IMR-90 (cell line): Measurements from ENCODE around the gene CD300LD.

Experiments
- BHLHE40 ChIP-seq: fragments of 150-350 bp; IDR thresholded peaks from 2 replicates; pipeline ENCODE4 v1.6.1; 2016; ENCODE audit warnings: mild to moderate bottlenecking, low read depth, low read length
- CEBPB ChIP-seq: IDR thresholded peaks from 2 replicates; pipeline ENCODE4 v1.6.1; 2012; ENCODE audit warnings: low read depth, low read length, improper control_type of control experiment
- CHD1 ChIP-seq: IDR thresholded peaks from 2 replicates; pipeline ENCODE4 v1.6.1; 2012; ENCODE audit warnings: low read depth, low read length, improper control_type of control experiment
- CTCF ChIP-seq: conservative IDR thresholded peaks from 2 replicates; pipeline ENCODE4 v1.5.1; 2012; ENCODE audit warnings: mild to moderate bottlenecking, low read depth, low read length, improper control_type of control experiment
- MAFK ChIP-seq: IDR thresholded peaks from 2 replicates; pipeline ENCODE4 v1.6.1; 2012; ENCODE audit warnings: low read depth, low read length, improper control_type of control experiment
- MAZ ChIP-seq: IDR thresholded peaks from 2 replicates; pipeline ENCODE4 v1.6.1; 2012; ENCODE audit warnings: low read depth, mild to moderate bottlenecking, low read length, improper control_type of control experiment, moderate library complexity, borderline replicate concordance
- MXI1 ChIP-seq: IDR thresholded peaks from 2 replicates; pipeline ENCODE4 v1.6.1; 2012; ENCODE audit warnings: low read depth, mild to moderate bottlenecking, low read length, moderate library complexity, borderline replicate concordance
- POLR2A ChIP-seq: IDR thresholded peaks from 2 replicates; pipeline ENCODE4 v1.6.1; 2012; ENCODE audit warnings: mild to moderate bottlenecking, low read depth, low read length
- RCOR1 ChIP-seq: IDR thresholded peaks from 2 replicates; pipeline ENCODE4 v1.6.1; 2012; ENCODE audit warnings: mild to moderate bottlenecking, low read length, improper control_type of control experiment; ENCODE audit not compliant: insufficient replicate concordance
- RFX5 ChIP-seq: IDR thresholded peaks from 2 replicates; pipeline ENCODE4 v1.8.0; 2012; ENCODE audit warnings: low read depth, mild to moderate bottlenecking, low read length, moderate library complexity
- SMC3 ChIP-seq: fragments of 150-350 bp; IDR thresholded peaks from 2 replicates; pipeline ENCODE4 v1.6.1; 2016; ENCODE audit warnings: low read depth, mild to moderate bottlenecking, antibody characterized with exemption, low read length, moderate library complexity
- USF2 ChIP-seq: fragments of 150-350 bp; IDR thresholded peaks from 2 replicates; pipeline ENCODE4 v1.6.1; 2017; ENCODE audit warnings: mild to moderate bottlenecking, antibody characterized with exemption, low read length, low read depth

GRCh38 chr17:74606050-74606449 is 14.0 kb upstream of the CD300LD start:
- TF ChIP-seq MXI1 (no peak), BHLHE40 (no peak), CTCF (no peak), SMC3 (no peak), POLR2A (no peak), RFX5 (no peak), USF2 (no peak), MAFK (no peak), RCOR1 (no peak), CEBPB (no peak), CHD1 (no peak), MAZ (no peak)
